HG03103 (cell line): ENCODE measurements around the gene ASB15.
"Not testable (repeated sequence)": the region's sequence is repeated elsewhere in the genome, so short reads cannot be mapped to it uniquely, and the experiment has no call there.

ENCODE experiments used
- ATAC-seq: cut with Tn5 transposase; IDR thresholded peaks from one replicate; pipeline ENCODE4 v1.9.1; 2021; ENCODE audit warnings: low read depth; ENCODE audit not compliant: unreplicated experiment

Gene ASB15

GRCh38 chr7:123634011-123634573 is 32.5 kb downstream of the ASB15 start:
- not testable (repeated sequence) for ATAC-seq

GRCh38 chr7:123635551-123636359 is 34.1 kb downstream of the ASB15 start:
- no peak for ATAC-seq

GRCh38 chr7:123637203-123637602 is 35.6 kb downstream of the ASB15 start:
- no peak for ATAC-seq

- ATAC-seq: no peak
Measured at GRCh38 chr7:123637878-123638277, 36.3 kb downstream of the ASB15 start.

GRCh38 chr7:123639631-123640030 is 38.0 kb downstream of the ASB15 start:
- no peak for ATAC-seq

- no peak for ATAC-seq
Measured at GRCh38 chr7:123640583-123640982, 39.0 kb downstream of the ASB15 start.

- ATAC-seq: no peak
Measured at GRCh38 chr7:123641901-123642300, 40.3 kb downstream of the ASB15 start.

GRCh38 chr7:123643495-123644441 is 42.1 kb downstream of the ASB15 start:
- ATAC-seq: no peak

GRCh38 chr7:123645516-123645915 is 43.9 kb downstream of the ASB15 start:
- ATAC-seq: no peak

- ATAC-seq: no peak
Measured at GRCh38 chr7:123647106-123647730, 45.6 kb downstream of the ASB15 start.

GRCh38 chr7:123649964-123650363 is 48.3 kb downstream of the ASB15 start:
- ATAC-seq: no peak

GRCh38 chr7:123650595-123650994 is 49.0 kb downstream of the ASB15 start:
- ATAC-seq: no peak

- ATAC-seq: no peak
Measured at GRCh38 chr7:123652406-123652805, 50.8 kb downstream of the ASB15 start.

- no peak for ATAC-seq
Measured at GRCh38 chr7:123653162-123653561, 51.5 kb downstream of the ASB15 start.

GRCh38 chr7:123655614-123656013 is 54.0 kb downstream of the ASB15 start, which contains the start of gene LMOD2:
Gene LMOD2, plus strand, starts transcription at chr7:123655866. Its CDS starts 98 bp downstream, at chr7:123655964.
- no peak for ATAC-seq

GRCh38 chr7:123656544-123657303 is 55.1 kb downstream of the ASB15 start:
- no peak for ATAC-seq

GRCh38 chr7:123657304-123657685 is 55.7 kb downstream of the ASB15 start:
- no peak for ATAC-seq

- no peak for ATAC-seq
Measured at GRCh38 chr7:123658023-123658422, 56.4 kb downstream of the ASB15 start.

- ATAC-seq: no peak
Measured at GRCh38 chr7:123660514-123661354, 59.1 kb downstream of the ASB15 start.
